ENCODE results near the gene NRM. TPM values are rescaled to one million over a fixed set of nuclear protein-coding genes. Genes with fewer than 3 reads are reported as not detected.

NRM gene
- total and polyA plus RNA-seq, 2 experiments from 2014 or later = 7.2 to 21.0 TPM

- WGBS (ENCODE audit: low lambda C conversion rate, missing lambda C conversion rate) = 88% methylated on average over 1 of the region's 1 CpG
- Histone ChIP-seq H3K4me1 (ENCODE audit: insufficient read depth) (peaks cover 19% of the 10 kb centered on the region), H4K20me1 (ENCODE audit: insufficient read depth, poor library complexity, severe bottlenecking) (peaks cover 8% of the 10 kb centered on the region), H3K4me3 (no peak overlapping the region), H3K79me2 (peaks cover 50% of the 10 kb centered on the region), H3K9me2 (replicated peaks; ENCODE audit: insufficient read depth) (no peaks in the 10 kb centered on the region), H3K9me3 (ENCODE audit: low read depth) (no peaks in the 10 kb centered on the region), H3K4me2 (peak overlapping the region; percentile 89), H3K36me3 (replicated peaks; ENCODE audit: insufficient read depth, low read depth) (no peaks in the 10 kb centered on the region), H2AFZ (no peak overlapping the region), H3K27ac (peak overlapping the region; percentile 52), H3K27me3 (no peaks in the 10 kb centered on the region)
- no peak for DNase-seq (ENCODE audit: low spot score)
- TF ChIP-seq, protein P1, sequence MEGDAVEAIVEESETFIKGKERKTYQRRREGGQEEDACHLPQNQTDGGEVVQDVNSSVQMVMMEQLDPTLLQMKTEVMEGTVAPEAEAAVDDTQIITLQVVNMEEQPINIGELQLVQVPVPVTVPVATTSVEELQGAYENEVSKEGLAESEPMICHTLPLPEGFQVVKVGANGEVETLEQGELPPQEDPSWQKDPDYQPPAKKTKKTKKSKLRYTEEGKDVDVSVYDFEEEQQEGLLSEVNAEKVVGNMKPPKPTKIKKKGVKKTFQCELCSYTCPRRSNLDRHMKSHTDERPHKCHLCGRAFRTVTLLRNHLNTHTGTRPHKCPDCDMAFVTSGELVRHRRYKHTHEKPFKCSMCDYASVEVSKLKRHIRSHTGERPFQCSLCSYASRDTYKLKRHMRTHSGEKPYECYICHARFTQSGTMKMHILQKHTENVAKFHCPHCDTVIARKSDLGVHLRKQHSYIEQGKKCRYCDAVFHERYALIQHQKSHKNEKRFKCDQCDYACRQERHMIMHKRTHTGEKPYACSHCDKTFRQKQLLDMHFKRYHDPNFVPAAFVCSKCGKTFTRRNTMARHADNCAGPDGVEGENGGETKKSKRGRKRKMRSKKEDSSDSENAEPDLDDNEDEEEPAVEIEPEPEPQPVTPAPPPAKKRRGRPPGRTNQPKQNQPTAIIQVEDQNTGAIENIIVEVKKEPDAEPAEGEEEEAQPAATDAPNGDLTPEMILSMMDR (IDR thresholded peaks at IDR 0.05; ENCODE audit: poor library complexity) = no peak
- TF ChIP-seq EZH2 (IDR thresholded peaks at IDR 0.05; ENCODE audit: borderline replicate concordance) = no peak
- TF ChIP-seq EZH2phosphoT487 (IDR thresholded peaks at IDR 0.05; ENCODE audit: low read depth, severe bottlenecking, unreplicated experiment) = no peak
These were observed 44.8 kb downstream of the NRM start for GRCh38 chr6:30645989-30646388.

DNA sequence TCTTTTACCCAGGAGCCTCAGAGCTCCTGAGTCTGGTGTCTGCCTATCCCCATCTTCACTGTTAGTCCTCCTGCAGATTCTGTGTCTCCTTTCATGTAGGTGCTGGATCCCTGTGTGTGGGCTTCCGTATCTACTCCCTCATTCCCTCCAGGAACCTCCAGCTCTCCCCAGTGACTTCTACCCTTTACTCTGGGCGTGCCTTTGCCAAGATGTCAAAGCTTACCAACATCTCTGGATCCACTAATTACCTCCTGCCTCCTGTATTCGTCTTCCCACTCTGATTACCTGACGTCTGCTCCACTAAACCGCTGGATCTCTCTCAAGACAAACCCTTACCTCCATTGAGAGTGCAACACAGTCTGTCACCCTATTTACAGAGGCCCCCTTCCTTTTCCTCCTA, 46.0 kb downstream of the NRM start:
- no peak for DNase-seq (ENCODE audit: low spot score)
- Histone ChIP-seq H3K4me1 (ENCODE audit: insufficient read depth) (peaks cover 19% of the 10 kb centered on the region), H3K4me3 (no peak overlapping the region), H3K36me3 (replicated peaks; ENCODE audit: insufficient read depth, low read depth) (no peaks in the 10 kb centered on the region), H3K27ac (no peak overlapping the region), H3K9me3 (ENCODE audit: low read depth) (no peaks in the 10 kb centered on the region), H3K79me2 (peaks cover 50% of the 10 kb centered on the region), H3K27me3 (no peaks in the 10 kb centered on the region), H3K4me2 (no peak overlapping the region), H3K9me2 (replicated peaks; ENCODE audit: insufficient read depth) (no peaks in the 10 kb centered on the region), H4K20me1 (ENCODE audit: insufficient read depth, poor library complexity, severe bottlenecking) (peaks cover 8% of the 10 kb centered on the region), H2AFZ (no peak overlapping the region)
- no peak for TF ChIP-seq EZH2phosphoT487 (IDR thresholded peaks at IDR 0.05; ENCODE audit: low read depth, severe bottlenecking, unreplicated experiment)
- TF ChIP-seq EZH2 (IDR thresholded peaks at IDR 0.05; ENCODE audit: borderline replicate concordance) = no peak
- TF ChIP-seq, protein P1 (IDR thresholded peaks at IDR 0.05; ENCODE audit: poor library complexity) = no peak
- WGBS (ENCODE audit: low lambda C conversion rate, missing lambda C conversion rate) = 87% methylated on average over 5 of the region's 5 CpGs

DNA sequence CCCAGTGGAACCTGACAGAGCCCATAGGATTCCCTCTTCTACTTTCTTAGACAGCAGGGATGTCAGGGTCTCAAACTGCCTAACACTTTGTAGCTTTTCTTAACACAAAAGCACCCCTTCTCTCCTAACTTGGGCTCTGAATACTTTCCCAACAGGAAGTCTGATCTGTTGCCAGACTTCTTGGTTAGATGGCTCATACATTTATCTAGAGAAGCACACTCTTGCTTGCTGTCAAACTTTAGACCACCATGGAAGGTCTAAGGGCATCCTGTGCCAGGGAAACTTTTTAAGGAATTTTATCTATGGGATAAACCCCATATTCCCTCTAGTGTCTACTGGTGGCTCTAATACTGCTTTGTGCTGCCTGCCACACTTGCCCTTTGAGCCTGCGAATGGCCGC, 47.1 kb downstream of the NRM start:
- Histone ChIP-seq H3K27me3 (no peaks in the 10 kb centered on the region), H3K27ac (no peak overlapping the region), H3K36me3 (replicated peaks; ENCODE audit: insufficient read depth, low read depth) (no peaks in the 10 kb centered on the region), H4K20me1 (ENCODE audit: insufficient read depth, poor library complexity, severe bottlenecking) (peaks cover 8% of the 10 kb centered on the region), H3K9me3 (ENCODE audit: low read depth) (no peaks in the 10 kb centered on the region), H3K4me2 (no peak overlapping the region), H3K9me2 (replicated peaks; ENCODE audit: insufficient read depth) (no peaks in the 10 kb centered on the region), H3K4me1 (ENCODE audit: insufficient read depth) (peaks cover 16% of the 10 kb centered on the region), H3K79me2 (peaks cover 41% of the 10 kb centered on the region), H3K4me3 (no peak overlapping the region), H2AFZ (no peak overlapping the region)
- no peak for DNase-seq (ENCODE audit: low spot score)
- TF ChIP-seq EZH2 (IDR thresholded peaks at IDR 0.05; ENCODE audit: borderline replicate concordance) = no peak
- TF ChIP-seq, protein P1 (IDR thresholded peaks at IDR 0.05; ENCODE audit: poor library complexity) = no peak
- TF ChIP-seq EZH2phosphoT487 (IDR thresholded peaks at IDR 0.05; ENCODE audit: low read depth, severe bottlenecking, unreplicated experiment) = no peak
- 93% methylated on average over 2 of the region's 2 CpGs for WGBS (ENCODE audit: low lambda C conversion rate, missing lambda C conversion rate)

- H3K4me1 ChIP-seq (ENCODE audit: insufficient read depth) = peaks cover 9% of the 10 kb centered on the region
- no peaks in the 10 kb centered on the region for H3K36me3 ChIP-seq (replicated peaks; ENCODE audit: insufficient read depth, low read depth)
- peak overlapping the region; percentile 30 for H3K27ac ChIP-seq
- H3K79me2 ChIP-seq = peaks cover 25% of the 10 kb centered on the region
- no peak overlapping the region for H2AFZ ChIP-seq
- H3K4me3 ChIP-seq = no peak overlapping the region
- no peaks in the 10 kb centered on the region for H3K9me3 ChIP-seq (ENCODE audit: low read depth)
- WGBS (ENCODE audit: low lambda C conversion rate, missing lambda C conversion rate) = 100% methylated on average over 1 of the region's 1 CpG
- no peak for TF ChIP-seq EZH2 (IDR thresholded peaks at IDR 0.05; ENCODE audit: borderline replicate concordance)
- no peak for TF ChIP-seq EZH2phosphoT487 (IDR thresholded peaks at IDR 0.05; ENCODE audit: low read depth, severe bottlenecking, unreplicated experiment)
- TF ChIP-seq, protein P1 (IDR thresholded peaks at IDR 0.05; ENCODE audit: poor library complexity) = no peak
- H4K20me1 ChIP-seq (ENCODE audit: insufficient read depth, poor library complexity, severe bottlenecking) = peaks cover 2% of the 10 kb centered on the region
- H3K4me2 ChIP-seq = no peak overlapping the region
- no peak for DNase-seq (ENCODE audit: low spot score)
- H3K27me3 ChIP-seq = no peaks in the 10 kb centered on the region
- H3K9me2 ChIP-seq (replicated peaks; ENCODE audit: insufficient read depth) = no peaks in the 10 kb centered on the region
These were observed 49.7 kb downstream of the NRM start for GRCh38 chr6:30641048-30641447.

Data from hepatocyte (in vitro differentiated cells).